Osteoblast (primary cell): Measurements from ENCODE around the gene DHRS13. TPM values are rescaled to one million over a fixed set of nuclear protein-coding genes. Genes with fewer than 3 reads are reported as not detected.

Experiments used
- DNase-seq: peaks from one replicate; pipeline ENCODE4 v3.0.0; 2011; ENCODE audit warnings: low spot score, mixed read lengths; ENCODE audit not compliant: insufficient read length; ENCODE audit errors: missing footprints
- H2AFZ ChIP-seq: 2 replicates; pipeline ENCODE4 v1.6.0; 2011; ENCODE audit warnings: mild to moderate bottlenecking, low read length
- H3K27ac ChIP-seq: 2 replicates; pipeline ENCODE4 v1.5.1; 2011; ENCODE audit warnings: mild to moderate bottlenecking, low read depth, low read length, moderate library complexity
- H3K27me3 ChIP-seq: 2 replicates; pipeline ENCODE4 v1.6.0; 2012; ENCODE audit warnings: mild to moderate bottlenecking, control low read depth, inconsistent platforms, low read length, moderate library complexity; ENCODE audit not compliant: insufficient read depth
- H3K36me3 ChIP-seq: 2 replicates; pipeline ENCODE4 v1.5.1; 2011; ENCODE audit warnings: mild to moderate bottlenecking, low read length, control low read depth, moderate library complexity; ENCODE audit not compliant: insufficient read depth
- H3K4me1 ChIP-seq: 2 replicates; pipeline ENCODE4 v1.5.1; 2011; ENCODE audit warnings: mild to moderate bottlenecking, low read length, control low read depth, moderate library complexity; ENCODE audit not compliant: insufficient read depth
- H3K4me2 ChIP-seq: 2 replicates; pipeline ENCODE4 v1.6.0; 2011; ENCODE audit warnings: mild to moderate bottlenecking, low read length; ENCODE audit not compliant: insufficient read depth
- H3K4me3 ChIP-seq: fragments of 200-600 bp; sonication (generic); 3 replicates; pipeline ENCODE4 v1.5.1; 2012; ENCODE audit warnings: mild to moderate bottlenecking, low read length, inconsistent platforms; ENCODE audit not compliant: insufficient read depth
- H3K79me2 ChIP-seq: 2 replicates; pipeline ENCODE4 v1.6.0; 2012; ENCODE audit warnings: mild to moderate bottlenecking, low read length, control low read depth, inconsistent platforms; ENCODE audit not compliant: insufficient read depth
- H3K9me3 ChIP-seq: 2 replicates; pipeline ENCODE4 v1.5.1; 2011; ENCODE audit warnings: low read depth, low read length, control low read depth
- H4K20me1 ChIP-seq: 2 replicates; pipeline ENCODE4 v1.6.0; 2012; ENCODE audit warnings: mild to moderate bottlenecking, low read length, control low read depth; ENCODE audit not compliant: insufficient read depth
- total RNA-seq: library from RNA; depleted of rRNA; stranded (reverse); fragments of >200 nt; gene quantifications from 2 replicates; pipeline ENCODE4 v1.2.3, GENCODE V29; 2012
- TF ChIP-seq, protein P1 (sequence below): IDR thresholded peaks from 2 replicates; pipeline ENCODE4 v1.5.1; 2011; ENCODE audit warnings: mild to moderate bottlenecking, low read depth, low read length, moderate library complexity; ENCODE audit errors: extremely low read depth

The DHRS13 gene
- total RNA-seq, 1 donor, result 6.2 TPM

DNA sequence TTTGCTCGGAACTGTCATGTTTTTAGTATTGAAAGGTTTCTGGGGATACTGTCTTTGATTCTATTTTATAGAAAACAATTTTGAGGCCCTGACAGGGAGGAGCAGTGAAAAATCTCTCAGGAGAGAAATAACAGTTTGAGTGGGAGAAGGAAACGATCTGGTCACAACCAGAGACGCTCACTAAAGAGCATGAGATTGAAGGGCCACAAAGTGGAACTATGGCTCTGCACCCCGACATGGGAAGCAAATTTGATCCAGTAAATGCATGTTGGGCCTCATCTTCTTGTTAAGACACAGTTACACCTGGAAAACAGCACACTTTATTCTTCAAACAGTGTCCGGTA lies 47.6 kb downstream of the DHRS13 start:
- H3K36me3 ChIP-seq, result peaks cover 18% of the 10 kb centered on the region
- no peak for DNase-seq
- H3K9me3 ChIP-seq, result no peaks in the 10 kb centered on the region
- H3K4me3 ChIP-seq, result peak overlapping the region; percentile 100
- peaks cover 12% of the 10 kb centered on the region for H3K4me1 ChIP-seq
- no peaks in the 10 kb centered on the region for H4K20me1 ChIP-seq
- TF ChIP-seq, protein P1, sequence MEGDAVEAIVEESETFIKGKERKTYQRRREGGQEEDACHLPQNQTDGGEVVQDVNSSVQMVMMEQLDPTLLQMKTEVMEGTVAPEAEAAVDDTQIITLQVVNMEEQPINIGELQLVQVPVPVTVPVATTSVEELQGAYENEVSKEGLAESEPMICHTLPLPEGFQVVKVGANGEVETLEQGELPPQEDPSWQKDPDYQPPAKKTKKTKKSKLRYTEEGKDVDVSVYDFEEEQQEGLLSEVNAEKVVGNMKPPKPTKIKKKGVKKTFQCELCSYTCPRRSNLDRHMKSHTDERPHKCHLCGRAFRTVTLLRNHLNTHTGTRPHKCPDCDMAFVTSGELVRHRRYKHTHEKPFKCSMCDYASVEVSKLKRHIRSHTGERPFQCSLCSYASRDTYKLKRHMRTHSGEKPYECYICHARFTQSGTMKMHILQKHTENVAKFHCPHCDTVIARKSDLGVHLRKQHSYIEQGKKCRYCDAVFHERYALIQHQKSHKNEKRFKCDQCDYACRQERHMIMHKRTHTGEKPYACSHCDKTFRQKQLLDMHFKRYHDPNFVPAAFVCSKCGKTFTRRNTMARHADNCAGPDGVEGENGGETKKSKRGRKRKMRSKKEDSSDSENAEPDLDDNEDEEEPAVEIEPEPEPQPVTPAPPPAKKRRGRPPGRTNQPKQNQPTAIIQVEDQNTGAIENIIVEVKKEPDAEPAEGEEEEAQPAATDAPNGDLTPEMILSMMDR, result no peak
- H3K27ac ChIP-seq, result peak overlapping the region; percentile 86
- H3K27me3 ChIP-seq, result no peaks in the 10 kb centered on the region
- peaks cover 14% of the 10 kb centered on the region for H3K79me2 ChIP-seq
- H3K4me2 ChIP-seq, result peak overlapping the region; percentile 100
- peak overlapping the region; percentile 99 for H2AFZ ChIP-seq

DNA sequence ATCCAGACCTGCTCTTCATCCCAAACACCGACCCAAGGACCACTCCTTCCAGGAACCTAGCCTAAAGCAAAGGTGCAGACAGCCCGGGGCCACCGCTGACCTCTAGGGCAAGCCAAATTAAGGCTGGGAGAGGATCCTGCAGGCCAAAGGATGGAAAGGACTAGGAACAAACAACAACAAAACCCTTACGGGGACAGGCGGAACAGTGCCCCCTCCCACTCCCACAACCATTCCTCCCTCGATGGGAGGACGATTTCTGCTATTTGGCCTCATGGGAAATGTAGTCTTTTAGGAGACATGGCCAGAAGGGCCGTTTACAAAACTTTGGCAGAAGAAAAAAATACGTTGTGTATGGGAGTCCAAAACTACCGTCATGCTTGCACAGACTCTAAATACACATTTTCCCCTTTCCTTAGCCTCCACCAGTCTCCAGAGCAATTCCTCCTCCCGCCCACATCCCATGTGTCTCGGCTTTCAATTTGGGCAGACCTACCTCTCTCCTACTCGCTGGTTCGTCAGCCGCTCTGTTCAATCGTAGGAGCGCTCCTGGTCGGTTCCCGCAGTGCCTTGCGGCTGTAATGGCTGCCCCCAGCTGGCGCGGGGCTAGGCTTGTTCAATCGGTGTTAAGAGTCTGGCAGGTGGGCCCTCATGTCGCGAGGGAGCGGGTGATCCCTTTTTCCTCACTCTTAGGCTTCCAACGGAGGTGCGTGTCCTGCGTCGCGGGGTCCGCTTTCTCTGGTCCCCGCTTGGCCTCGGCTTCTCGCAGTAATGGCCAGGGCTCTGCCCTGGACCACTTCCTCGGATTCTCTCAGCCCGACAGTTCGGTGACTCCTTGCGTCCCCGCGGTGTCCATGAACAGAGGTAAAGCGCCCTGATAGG lies 48.2 kb downstream of the DHRS13 start, which contains the start of gene ERAL1:
Gene ERAL1, plus strand, starts transcription at position 560 of the 879 bp plus-strand sequence. Its CDS starts 19 bp downstream, at position 579.
- H3K4me3 ChIP-seq, result peak within 1 kb of the TSS; percentile 100
- peak within 1 kb of the TSS; percentile 100 for H3K4me2 ChIP-seq
- peak within 1 kb of the TSS; percentile 86 for H3K27ac ChIP-seq
- H3K36me3 ChIP-seq, result peaks cover 15% of the 10 kb centered on the region
- no peaks in the 10 kb centered on the region for H3K9me3 ChIP-seq
- TF ChIP-seq, protein P1, result no peak
- peak; percentile 96 for DNase-seq
- H3K4me1 ChIP-seq, result peaks cover 12% of the 10 kb centered on the region
- peak within 1 kb of the TSS; percentile 99 for H2AFZ ChIP-seq
- H4K20me1 ChIP-seq, result no peaks in the 10 kb centered on the region
- H3K79me2 ChIP-seq, result peaks cover 14% of the 10 kb centered on the region
- no peaks in the 10 kb centered on the region for H3K27me3 ChIP-seq

GRCh38 chr17:28853295-28853694 lies 49.6 kb downstream of the DHRS13 start:
- no peak overlapping the region for H3K4me3 ChIP-seq
- no peaks in the 10 kb centered on the region for H3K9me3 ChIP-seq
- DNase-seq, result no peak
- TF ChIP-seq, protein P1, result no peak
- H3K79me2 ChIP-seq, result peaks cover 14% of the 10 kb centered on the region
- H4K20me1 ChIP-seq, result no peaks in the 10 kb centered on the region
- no peak overlapping the region for H2AFZ ChIP-seq
- no peaks in the 10 kb centered on the region for H3K27me3 ChIP-seq
- H3K4me2 ChIP-seq, result no peak overlapping the region
- H3K27ac ChIP-seq, result no peak overlapping the region
- H3K4me1 ChIP-seq, result peaks cover 12% of the 10 kb centered on the region
- H3K36me3 ChIP-seq, result peaks cover 6% of the 10 kb centered on the region

DNA sequence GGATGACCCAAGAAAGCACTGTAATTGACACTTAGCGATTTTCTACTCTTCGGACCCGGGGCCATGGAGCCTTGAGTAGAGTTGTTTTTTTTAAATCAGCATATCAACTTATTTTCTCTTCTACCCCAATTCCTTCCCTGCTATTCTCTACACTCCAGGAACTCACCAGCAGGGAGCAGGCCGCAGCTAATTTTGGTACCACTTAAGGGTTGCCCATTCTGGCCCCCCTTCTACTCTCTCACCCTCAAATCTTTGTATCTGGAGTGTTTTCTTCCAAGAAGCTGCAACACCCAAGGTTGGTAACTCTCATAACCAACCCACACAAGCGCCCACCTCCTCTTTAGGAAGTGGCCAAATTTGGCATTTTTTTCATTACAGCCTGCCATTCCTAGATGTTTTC lies 53.6 kb downstream of the DHRS13 start:
- TF ChIP-seq, protein P1, result peak; percentile 27
- Histone ChIP-seq H3K4me2 (no peak overlapping the region), H2AFZ (peak overlapping the region; percentile 25), H3K79me2 (no peaks in the 10 kb centered on the region), H3K27ac (no peak overlapping the region), H3K4me1 (peaks cover 2% of the 10 kb centered on the region), H3K4me3 (no peak overlapping the region), H4K20me1 (no peaks in the 10 kb centered on the region), H3K9me3 (no peaks in the 10 kb centered on the region), H3K27me3 (no peaks in the 10 kb centered on the region), H3K36me3 (no peaks in the 10 kb centered on the region)
- no peak for DNase-seq
